ENCODE data around the gene BLM. TPM values are rescaled to one million over a fixed set of nuclear protein-coding genes. Genes with fewer than 3 reads are reported as not detected.

BLM gene
- total and polyA plus RNA-seq, 2 of the 4 experiments (the other 2 are of a cell fraction) = 2.5 to 6.5 TPM

- no peak overlapping the region for H2BK20ac ChIP-seq (ENCODE audit: low read depth, low read length)
- CTCF ChIA-PET = interaction anchor here (1.4 kb wide), 1 partner anchor 43 kb away, joined by 4 read pairs; no protein-coding TSS in a partner anchor
- H3K27ac ChIP-seq (ENCODE audit: insufficient read depth, low read length) = no peak overlapping the region
Measured at GRCh38 chr15:90690585-90690984, 26.6 kb upstream of the BLM start.

More at GRCh38 chr15:90690585-90690984, 26.6 kb upstream of the BLM start:
- Histone ChIP-seq H3K36me3 (ENCODE audit: control insufficient read depth, insufficient read depth, low read length) (no peaks in the 10 kb centered on the region), H3K4me2 (ENCODE audit: low read depth, low read length) (no peak overlapping the region), H3K4me1 (ENCODE audit: control insufficient read depth, insufficient read depth, low read length) (no peaks in the 10 kb centered on the region; the same call in 1 of the 2 replicates), H2AK5ac (ENCODE audit: low read depth, low read length) (no peak overlapping the region), H3K4me3 (ENCODE audit: insufficient read depth, low read depth, low read length) (no peak overlapping the region), H4K5ac (ENCODE audit: low read depth, low read length) (no peak overlapping the region), H3K27me3 (ENCODE audit: control insufficient read depth, insufficient read depth, low read length) (no peaks in the 10 kb centered on the region), H2BK120ac (ENCODE audit: low read depth, low read length) (no peak overlapping the region), H2BK15ac (ENCODE audit: low read depth, low read length) (no peak overlapping the region), H3K9ac (ENCODE audit: low read depth, low read length) (no peak overlapping the region), H4K91ac (ENCODE audit: insufficient read depth, low read depth, low read length) (no peak overlapping the region), H3K14ac (replicated peaks; ENCODE audit: low read depth, low read length) (no peak overlapping the region), H3K9me3 (ENCODE audit: control insufficient read depth, insufficient read depth, low read length) (no peaks in the 10 kb centered on the region), H2AK9ac (replicated peaks; ENCODE audit: low read depth, low read length, poor library complexity) (no peak overlapping the region), H4K8ac (ENCODE audit: low read depth in 2 of 2, low read length in 2 of 2) (no peak overlapping the region), H3K18ac (ENCODE audit: low read depth, low read length) (no peak overlapping the region), H2AFZ (replicated peaks; ENCODE audit: low read length, poor library complexity) (no peak overlapping the region), H2BK5ac (ENCODE audit: low read depth, low read length, poor library complexity, severe bottlenecking) (peak overlapping the region; percentile 15), H3K56ac (ENCODE audit: extremely low read depth, insufficient read depth, low read length) (no peak overlapping the region), H3K4ac (ENCODE audit: low read depth, low read length) (no peak overlapping the region), H3K23ac (ENCODE audit: low read depth, low read length) (no peak overlapping the region), H4K20me1 (ENCODE audit: insufficient read depth, low read length) (no peaks in the 10 kb centered on the region), H3K79me1 (ENCODE audit: low read depth in 1 of 2, low read length in 2 of 2) (no peaks in the 10 kb centered on the region), H3K9me1 (ENCODE audit: insufficient read depth, low read length) (no peaks in the 10 kb centered on the region)
- ATAC-seq (ENCODE audit: low read depth) (no peak), DNase-seq (peak; percentile 53)
- TF ChIP-seq SMC3 (IDR thresholded peaks at IDR 0.05; ENCODE audit: low read depth, low read length) (no peak), RFX5 (IDR thresholded peaks at IDR 0.05; ENCODE audit: low read depth, low read length) (no peak), RAD21 (IDR thresholded peaks at IDR 0.05; ENCODE audit: low read length) (no peak)
- in situ Hi-C loops (cut with MboI; ENCODE audit: low sequenced_read_pairs) (loop anchor here (10.0 kb wide), 1 partner anchor 46 kb away; no protein-coding TSS in a partner anchor), dilution Hi-C loops (cut with HindIII; ENCODE audit: low sequenced_read_pairs, unreplicated experiment) (no loop called here), intact Hi-C loops (cut with micrococcal nuclease) (loop anchor here (5.0 kb wide), 2 partner anchors 193 to 368 kb away; no protein-coding TSS in a partner anchor)
- no CpG with 5 or more reads among the region's 2 CpGs for WGBS, 2 experiments (ENCODE audit: extremely low coverage in 2 of 2, insufficient read length in 1 of 2)
- POLR2A ChIA-PET (ENCODE audit: unreplicated experiment) = no interaction called here
- no TSS peak for BruUV-seq (replicated peaks)
